ENCODE results near the gene XYLB.
"Not testable (repeated sequence)": the region's sequence is repeated elsewhere in the genome, so short reads cannot be mapped to it uniquely, and the experiment has no call there.

Gene XYLB

DNA sequence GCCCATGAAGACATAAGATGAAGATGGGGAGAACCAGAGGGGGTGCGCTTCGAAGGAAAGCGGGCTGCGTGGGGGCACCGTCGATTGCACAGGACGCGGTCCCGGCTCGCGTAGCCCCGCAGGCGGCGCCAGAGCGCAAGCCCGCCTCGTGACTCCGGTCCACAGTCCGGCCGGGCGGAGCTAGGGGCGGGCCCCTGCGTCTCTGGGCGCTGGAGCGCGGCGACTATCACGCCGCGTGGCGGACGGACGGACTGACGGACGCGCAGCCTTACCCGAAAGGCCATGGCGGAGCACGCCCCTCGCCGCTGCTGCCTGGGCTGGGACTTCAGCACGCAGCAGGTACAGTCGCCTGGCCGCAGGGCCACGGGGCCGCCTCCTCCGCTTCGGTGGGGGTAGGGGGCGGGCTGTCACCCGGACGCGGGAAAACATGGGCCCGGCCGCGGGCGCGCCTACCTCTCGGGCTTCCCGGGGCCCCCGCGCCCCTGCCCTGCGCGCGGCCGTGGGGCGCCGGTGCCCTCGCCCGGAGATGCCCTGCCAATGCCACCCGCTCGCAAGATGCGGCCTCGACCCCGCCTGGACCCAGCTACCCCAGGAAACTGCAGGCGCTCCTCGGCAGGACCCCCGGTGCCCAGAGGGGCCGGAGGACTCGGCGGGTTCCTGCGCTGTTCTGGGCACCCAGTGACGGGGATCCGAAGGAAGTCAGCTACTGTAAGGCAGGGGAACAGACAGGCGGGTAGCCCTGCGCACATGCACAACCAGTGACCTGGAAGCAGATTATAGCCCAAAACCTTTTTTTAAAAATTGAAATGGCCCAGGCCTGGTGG lies at the start of gene XYLB:
XYLB (plus strand) TSS at position 199 of the 824 bp plus-strand sequence; CDS start at position 283, 84 bp downstream.
- peak; percentile 82 for DNase-seq

DNA sequence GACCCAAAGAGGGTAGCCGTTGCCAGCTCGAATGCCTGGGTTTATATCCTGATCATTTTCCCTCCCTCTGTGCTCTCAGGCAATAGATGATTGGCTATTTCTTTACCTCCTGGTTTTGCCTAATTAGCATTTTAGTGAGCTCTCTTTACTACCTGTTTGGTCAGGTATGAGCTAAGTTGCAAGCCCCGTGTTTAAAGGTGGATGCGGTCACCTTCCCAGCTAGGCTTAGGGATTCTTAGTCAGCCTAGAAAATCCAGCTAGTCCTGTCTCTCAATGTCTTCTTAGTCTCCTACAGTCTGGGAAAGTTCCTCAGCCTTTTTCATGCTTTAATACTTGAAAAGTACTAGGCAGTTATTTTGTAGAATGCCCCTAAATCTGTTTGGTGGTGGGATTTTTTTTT lies 49.5 kb upstream of the XYLB start:
- DNase-seq: not testable (repeated sequence)

DNA sequence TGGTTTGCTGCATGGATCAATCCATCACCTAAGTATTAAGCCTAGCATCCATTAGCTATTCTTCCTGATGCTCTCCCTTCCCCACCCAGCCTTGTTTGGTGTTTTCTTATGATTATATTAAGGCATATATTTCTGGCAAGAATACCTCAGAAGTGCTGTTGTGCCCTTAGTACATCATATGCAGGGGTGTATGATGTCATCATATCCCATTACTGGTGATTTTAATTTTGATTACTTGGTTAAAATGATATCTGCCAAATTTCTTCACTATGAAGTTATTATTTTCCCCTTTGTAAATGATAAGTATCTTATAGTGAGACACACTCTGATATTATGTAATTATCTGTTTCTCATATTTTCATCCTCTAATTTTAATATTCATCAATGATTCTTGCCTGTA lies 49.0 kb upstream of the XYLB start:
- DNase-seq: no peak

DNA sequence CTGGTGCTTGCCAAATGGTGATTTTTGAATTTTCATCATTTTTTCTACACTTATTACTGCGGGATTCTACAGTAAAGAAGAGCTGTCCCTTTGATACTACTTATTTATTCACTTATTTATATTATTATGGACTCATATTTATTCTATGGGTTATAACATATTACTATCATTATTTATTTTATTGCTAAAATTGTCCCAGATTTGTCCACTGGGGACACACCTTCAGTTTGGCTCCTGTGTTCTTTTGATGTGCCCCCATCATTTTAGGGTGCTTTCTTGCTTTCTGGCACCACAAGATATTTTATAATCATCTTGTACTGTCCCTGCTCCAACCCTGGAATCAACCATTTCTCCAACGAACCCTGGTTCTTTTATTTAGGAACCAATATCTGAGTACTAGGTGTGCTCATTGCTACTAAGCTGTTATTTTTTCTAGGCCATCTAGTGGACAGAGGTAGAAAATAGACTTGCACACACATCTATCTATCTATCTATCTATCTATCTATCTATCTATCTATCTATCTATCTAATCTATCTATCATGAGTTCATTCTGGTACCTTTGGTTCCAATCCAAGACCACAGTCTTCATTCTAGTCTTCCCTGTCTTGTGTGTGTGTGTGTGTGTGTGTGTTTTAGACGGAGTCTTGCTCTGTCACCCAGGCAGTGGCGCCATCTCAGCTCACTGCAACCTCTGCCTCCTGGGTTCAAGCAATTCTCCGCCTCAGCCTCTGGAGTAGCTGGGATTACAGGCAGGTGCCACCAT lies 48.5 kb upstream of the XYLB start:
- DNase-seq: no peak

DNA sequence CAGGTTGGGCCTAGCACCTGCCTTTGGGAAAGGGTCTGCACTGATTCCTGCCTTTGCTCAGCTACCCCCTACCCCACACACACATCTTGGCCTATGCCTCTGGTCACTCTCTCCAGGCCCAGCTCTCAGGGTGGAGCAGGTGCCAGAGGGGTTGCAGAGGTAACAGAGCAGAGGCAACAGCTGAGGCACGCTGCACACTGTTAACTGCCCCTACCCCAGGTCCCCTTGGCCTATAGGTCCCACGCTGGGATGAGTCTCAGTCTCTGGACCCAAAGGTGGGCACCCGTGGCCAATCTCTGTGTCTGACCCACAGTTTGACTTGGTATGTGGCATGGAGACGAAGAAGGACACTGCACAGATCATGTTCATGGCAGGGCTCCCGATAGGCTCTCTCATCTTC lies 39.6 kb upstream of the XYLB start:
- no peak for DNase-seq

DNA sequence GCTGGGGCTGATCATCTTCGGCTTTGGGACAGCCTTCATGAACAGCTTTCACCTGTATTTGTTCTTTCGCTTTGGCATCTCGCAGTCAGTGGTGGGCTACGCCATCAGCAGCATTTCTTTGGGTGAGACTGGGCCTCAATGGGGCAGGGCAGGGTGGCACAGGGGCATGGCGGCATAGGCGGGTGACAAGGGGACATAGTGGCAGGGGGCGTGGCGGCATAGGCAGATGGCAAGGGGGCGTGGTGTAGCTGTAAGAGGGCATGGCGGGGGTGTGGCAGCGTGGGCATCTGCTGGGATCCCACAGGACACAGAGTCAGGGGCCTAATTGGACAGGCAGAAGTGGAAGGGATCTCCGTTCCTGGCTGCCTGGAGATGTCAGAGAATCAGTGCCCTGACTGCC lies 39.0 kb upstream of the XYLB start:
- DNase-seq: no peak

DNA sequence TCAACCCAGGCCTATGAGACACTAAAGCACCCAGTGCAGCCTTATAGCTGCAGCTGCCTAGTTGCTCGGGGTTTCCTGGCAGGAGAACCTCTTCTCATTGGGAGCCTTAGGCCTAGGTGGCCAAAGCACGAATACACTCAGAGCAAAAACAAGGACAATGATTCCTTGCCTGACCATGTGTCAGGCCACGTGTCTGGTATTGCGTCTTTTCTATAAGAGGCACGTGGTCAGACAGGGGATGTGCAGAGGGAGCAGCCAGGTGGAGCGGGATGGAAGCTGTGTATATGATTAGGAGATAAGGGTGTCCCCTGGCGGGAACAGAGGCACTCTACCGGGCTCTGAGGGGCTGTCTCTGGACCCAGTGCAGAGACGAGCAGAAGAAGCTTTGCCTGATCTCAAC lies 38.1 kb upstream of the XYLB start:
- no peak for DNase-seq

DNA sequence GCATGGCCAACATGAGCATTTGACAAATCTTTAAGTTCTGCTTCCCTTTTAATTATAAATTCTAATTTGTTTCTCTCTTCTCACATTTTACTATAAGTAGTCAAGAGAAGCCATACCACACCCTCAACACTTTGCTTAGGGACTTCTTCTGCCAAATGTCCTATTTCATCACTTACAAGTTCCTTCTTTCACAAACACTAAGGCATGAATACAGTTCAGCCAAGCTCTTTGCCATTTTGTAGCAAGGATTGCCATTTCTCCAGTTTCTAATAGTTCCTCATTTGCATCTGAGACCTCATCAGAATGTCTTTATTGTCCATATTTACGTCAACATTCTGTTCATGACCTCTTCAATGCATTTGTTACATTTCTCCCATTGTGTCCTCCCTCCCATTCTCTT lies 35.1 kb upstream of the XYLB start:
- DNase-seq: no peak

DNA sequence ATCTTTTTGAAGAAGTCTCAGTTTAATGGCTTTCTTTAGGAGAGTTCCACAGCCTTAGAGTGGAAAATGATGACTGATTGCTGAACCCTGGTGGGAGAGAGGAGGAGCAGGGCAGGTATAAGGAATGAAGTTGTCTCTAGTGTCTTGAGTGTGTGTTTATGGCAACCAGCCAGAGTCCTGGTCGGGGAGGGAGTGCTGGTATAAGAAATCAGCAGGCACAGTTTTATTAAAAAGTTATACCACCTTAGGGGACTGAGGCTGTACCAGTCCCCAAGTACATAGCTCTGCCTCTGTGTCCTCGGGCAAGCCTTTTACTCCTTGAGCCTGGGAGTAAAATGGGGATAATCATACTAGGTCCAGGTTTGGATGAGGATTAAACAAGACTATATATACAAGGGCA lies 34.6 kb upstream of the XYLB start:
- DNase-seq: no peak

DNA sequence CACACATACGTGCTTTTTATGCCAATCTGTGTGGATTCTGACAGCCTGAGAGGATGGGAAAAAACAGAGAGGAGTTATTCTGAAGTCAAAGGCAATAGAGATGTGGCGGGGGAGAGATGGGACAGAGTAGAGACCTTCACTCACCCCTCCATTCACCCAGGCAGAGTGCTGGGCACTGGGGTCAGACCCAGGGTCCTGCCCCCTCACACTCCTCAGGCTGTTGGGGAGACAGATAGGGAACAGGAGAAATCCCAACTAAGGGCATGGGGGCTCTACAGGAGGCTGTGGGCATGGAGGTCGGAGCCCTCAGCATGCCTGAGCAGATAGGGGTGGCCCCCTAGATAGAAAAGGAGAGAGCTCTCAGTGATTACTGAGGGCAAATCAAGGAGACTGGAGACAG lies 34.2 kb upstream of the XYLB start:
- DNase-seq: no peak

DNA sequence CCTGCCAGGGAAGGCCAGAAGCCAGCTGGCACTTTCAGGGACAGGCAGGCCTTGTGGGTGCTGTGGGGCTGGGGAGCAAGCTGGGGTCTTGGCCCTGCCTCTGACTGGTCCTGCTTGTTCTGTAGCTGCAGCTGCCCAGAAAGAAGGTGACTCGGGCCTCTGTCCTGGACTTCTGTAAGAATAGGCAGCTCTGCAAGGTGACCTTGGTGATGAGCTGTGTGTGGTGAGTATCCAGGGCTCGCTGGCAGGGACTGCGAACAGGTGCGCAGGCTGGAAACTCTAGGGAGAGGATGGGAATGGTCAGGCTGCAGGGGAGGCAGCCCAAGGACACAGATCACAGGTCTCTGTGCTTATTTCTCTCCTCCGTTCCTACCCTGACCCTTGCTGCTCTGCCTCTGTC lies 33.3 kb upstream of the XYLB start:
- DNase-seq: no peak

DNA sequence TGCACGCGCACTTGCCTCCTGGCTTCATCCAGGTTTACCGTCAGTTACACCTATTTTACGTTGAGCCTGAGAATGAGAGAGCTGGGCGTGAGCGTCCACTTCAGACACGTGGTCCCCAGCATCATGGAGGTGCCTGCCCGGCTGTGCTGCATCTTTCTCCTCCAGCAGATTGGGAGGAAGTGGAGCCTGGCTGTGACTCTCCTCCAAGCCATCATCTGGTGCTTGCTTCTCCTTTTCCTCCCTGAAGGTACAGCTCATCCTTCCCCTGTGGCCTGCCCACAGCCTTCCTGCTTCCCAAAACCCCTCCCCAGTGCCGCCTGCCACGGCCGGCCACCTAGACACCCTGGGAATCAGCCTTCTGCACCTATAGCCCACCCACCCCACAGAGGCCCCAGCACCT lies 32.9 kb upstream of the XYLB start:
- no peak for DNase-seq

DNA sequence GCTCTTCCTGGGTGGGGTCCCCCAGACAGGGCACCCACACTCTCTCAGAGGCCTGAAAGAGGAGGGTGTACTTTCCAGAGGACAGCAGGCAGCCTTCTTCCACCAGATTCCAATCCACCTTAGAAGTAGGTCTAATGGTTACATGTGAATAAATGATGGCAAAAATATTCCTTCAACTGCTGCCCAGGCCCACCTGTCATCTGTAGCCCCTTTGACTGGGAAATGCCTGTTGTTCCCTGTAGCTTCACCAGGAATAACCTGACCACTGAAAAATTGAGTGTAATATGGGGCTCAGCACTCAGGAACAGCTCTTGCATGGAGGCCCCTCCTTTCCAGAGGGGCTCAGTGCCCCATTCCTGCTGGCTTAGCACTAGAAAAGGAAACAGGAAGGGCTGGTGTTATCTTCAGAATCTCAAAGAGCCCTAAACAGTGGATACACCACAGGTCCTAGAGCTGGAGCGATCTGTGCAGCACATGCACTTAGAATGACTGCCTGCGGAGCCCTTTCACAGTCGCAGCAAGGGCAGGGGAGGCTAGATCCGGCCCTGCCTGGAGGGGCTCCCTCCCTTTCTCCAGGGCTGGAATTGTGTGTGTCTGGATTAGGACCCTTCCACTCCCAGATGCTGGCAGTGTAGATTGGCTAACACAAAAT lies 32.3 kb upstream of the XYLB start:
- no peak for DNase-seq

DNA sequence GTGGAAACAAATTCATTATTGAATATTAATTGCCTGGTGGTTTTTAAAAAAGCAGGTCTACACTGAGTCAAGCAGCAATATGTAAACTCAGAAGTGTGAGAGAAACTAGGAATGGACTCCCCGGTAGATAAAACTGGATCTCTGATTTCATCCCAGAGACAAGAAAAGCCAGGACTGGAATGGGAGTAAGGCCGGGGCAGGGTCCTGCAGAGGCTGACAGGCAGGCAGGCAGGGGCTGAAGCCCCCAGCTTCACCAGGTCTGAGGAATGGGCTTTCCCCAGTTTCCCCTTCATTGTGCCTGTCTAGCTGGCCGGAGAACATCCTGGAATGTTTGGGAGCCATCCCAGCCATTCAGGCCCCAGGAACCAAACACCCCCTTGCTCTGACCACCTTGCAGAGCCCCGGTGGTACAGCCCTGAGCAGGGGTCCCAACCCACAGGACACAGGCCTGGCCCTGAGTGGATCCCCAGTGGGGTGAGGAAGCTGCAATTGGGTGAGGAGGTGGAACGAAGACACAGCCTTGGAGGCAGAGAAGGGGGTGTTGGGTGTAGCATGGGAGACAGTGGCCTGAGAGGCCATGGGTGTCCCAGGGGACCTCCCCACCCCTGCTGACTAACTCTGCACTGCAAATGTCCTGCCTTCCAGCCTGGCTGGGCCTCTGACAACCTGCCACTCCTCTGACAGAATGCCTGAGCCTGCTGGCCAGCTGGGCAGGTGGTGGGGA lies 31.7 kb upstream of the XYLB start:
- no peak for DNase-seq

DNA sequence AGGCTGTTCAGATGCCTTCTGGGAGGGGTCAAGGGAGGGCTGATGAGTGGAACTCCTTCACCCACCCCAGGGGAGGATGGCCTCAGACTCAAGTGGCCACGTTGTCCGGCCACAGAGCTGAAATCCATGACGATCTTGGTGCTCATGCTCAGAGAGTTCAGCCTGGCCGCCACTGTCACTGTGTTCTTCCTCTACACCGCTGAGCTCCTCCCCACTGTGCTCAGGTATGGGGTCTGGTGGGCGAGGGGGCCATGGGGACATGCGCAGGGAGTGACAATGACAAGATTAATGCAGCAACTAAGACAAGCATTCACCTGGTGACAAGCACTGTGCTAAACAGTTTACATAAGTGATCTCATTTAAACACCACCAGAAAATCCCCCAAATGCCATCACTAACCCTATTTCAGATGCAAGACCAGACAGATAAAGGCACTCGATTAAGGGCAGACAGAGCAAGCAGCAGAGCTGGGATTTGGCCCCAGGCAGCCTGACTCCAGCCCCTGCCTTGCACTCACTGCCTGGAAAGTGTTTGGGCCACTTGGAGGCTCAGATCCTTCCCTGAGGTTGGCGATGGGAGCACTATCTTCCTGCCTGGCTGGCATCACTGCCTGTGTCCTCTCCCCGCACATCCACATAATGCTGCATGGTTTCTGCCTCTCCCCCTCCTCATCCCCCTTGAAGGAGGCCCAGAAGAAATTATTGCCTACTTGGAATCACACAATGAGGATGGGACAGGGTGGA lies 30.9 kb upstream of the XYLB start:
- no peak for DNase-seq

DNA sequence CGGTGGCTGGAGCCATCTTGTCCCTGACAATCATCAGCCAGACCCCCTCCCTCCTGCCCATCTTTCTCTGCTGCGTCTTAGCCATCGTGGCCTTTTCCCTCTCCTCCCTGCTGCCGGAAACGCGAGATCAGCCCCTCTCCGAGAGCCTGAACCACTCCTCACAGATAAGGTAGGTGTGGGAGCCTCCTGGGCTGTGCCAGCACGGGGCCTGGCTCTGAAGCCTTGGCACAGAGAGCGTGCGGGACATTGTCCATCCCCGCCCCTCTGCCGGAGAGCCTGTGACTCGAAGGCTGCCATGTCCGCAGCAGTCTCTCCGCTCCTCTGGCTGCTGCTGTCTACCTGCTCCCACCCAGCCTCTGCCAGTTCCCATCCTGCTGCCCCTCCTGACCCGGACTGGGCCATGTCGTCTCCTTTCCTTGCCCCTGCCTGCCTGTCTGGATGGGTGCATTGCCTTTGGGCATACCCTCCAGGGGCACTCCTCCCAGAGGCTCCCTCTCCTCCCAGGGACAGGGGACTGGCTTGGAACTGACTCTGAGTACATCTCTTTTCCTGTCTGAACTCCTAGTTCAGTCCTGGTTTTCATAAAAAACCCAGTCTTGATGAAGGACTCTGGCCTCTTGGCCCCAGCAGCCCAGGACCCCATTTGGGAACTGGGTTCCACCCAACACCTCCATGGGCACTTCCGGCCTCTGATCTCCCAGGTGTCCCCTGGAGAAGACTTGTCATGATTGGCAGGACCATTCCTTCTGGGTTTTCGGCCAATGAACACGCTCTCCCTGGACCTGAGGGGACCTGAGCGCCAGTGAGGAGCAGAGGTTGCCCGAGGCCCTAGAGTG lies 30.0 kb upstream of the XYLB start:
- DNase-seq: no peak

DNA sequence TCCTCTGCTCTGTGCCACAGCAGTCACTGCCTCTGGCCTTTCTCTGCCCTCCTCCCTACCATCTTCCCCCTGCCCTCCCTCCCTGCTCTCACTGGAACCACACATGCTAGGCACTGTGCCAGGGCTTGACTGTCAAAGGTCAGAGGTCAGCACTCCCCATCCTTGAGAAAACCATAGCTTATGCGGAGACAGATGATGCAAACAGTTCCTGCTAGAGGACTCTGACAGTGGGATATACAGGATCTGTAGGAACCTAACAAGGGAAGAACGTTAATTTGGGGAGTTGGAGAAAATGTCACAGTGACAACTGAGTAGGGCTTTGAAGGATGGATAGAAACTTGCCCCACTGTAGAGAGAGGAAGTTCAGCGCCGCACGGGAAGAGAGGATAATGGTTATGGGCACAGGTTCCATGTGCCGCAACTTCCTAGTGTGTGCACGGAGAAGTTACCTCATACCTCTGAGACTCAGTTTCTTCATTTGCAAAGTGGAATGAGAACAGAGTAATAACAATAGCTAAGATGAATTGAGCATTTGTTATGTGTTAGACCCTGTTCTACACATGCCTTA lies 29.3 kb upstream of the XYLB start:
- no peak for DNase-seq

DNA sequence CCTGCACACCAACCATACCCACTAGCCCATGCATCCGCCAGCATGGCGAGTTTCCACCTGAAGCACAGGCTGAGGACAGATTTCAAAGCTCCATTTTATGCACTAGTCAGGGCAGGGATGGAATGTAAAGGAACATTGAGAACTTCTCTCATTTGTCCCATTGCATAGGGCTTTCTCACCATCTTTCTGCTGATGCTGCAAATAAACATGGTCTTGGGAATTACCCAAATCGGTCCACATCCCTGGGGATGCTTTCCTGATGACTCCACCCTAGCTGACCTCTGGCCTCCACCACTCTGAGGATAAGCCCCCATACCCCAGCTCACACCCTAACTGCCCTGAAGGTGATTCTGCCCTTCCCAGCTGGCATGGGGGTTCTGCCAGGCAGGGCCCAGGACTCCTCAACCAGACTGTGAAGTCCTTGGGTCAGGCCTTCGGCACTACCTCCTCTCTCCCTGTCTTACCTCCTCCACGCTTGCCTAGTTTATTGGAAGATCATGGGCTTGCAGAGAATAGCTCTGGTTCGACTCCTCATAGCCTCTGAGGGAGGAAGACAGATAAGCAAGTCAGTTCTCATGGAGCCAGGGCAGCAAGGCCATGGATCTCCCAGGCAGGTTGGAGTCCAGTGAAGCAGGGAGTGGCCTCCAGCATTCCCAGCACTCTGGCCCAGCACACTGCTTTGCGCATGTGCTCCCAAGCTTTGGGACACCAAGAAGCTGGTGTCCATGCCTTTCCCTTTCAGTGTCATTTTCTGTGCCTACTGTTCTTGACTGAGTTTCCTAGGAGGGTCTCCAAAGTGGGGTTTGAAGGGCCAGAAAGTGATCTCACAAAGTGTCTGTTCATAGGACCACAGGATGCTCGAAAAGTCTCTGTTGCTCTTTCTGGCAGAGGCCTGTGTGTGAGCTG lies 27.6 kb upstream of the XYLB start:
- DNase-seq: no peak

DNA sequence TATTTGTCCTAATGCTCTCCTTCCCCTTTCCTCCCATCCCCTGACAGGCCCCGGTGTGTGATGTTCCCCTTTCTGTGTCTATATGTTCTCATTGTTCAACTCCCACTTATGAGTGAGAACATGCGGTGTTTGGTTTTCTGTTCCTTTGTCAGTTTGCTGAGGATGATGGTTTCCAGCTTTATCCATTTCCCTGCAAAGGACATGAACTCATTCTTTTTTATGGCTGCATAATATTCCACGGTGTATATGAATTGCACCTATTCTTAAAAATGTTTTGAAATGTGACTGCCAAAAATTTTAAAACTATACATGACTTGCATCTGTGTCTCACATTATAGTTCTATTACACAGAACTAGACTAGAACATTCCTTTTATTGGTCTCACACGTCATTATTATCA lies 25.9 kb upstream of the XYLB start:
- DNase-seq: not testable (repeated sequence)

DNA sequence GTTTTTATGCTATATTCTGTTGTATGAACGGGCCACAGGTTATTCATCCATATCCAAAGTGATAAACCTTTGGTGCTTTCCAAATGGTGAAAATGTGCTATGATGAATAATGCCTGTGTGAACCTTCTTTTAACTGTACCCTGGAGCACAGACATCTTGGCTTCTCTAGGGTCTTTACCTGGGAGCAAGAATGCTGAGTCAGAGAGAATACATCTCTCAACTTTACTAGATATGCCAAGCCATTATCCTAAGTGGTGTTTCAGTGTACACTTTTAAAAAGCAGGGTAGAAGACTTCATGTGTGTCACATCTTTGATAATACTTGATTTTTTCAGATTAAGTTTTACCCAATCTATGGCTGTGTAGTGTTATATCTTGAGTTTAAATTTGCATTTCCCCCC lies 23.5 kb upstream of the XYLB start:
- no peak for DNase-seq
